ENCODE measurements around the gene ARHGAP31.

Gene ARHGAP31

DNA sequence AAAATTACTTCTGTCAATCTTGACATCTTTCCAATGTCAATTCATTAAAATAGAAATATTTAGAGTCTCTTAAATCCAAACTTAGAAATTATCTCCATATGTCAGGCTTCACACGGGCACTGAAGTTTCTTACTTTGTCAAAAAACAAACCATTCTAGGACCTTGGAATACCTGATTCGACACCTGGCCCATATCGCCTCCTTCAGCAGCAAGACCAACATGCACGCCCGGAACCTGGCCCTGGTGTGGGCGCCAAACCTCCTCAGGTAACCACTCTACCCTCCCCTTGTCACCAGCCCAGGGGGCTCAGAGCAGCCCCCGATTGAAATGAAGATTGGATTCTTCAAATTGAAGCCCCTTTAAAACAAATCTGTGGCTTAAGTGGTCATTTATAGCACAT is 88.0 kb downstream of the ARHGAP31 start:
- no peak for FAIRE-seq

DNA sequence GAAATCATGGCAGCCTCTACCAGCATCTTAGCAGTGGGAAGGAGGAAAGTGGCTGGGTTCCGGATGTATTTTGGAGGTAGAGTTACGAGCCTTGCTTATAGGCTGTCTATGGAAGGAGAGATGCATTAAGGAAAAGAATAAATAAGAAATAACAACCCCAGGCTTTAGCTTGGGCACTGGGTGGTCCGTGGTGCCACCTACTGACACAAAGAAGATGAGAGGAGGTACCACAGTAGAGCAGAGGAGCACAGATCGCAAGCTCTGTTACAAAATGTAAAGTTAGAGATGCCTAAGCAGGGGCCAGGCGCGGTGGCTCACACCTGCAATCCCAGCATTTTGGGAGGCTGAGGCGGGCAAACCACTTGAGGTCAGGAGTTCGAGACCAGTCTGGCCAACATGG is 94.4 kb downstream of the ARHGAP31 start:
- DNase-seq (ENCODE audit: low spot score): no peak
- no peak for FAIRE-seq

More for the DNA sequence above, 88.0 kb downstream of the ARHGAP31 start:
- DNase-seq (ENCODE audit: low spot score): no peak

DNA sequence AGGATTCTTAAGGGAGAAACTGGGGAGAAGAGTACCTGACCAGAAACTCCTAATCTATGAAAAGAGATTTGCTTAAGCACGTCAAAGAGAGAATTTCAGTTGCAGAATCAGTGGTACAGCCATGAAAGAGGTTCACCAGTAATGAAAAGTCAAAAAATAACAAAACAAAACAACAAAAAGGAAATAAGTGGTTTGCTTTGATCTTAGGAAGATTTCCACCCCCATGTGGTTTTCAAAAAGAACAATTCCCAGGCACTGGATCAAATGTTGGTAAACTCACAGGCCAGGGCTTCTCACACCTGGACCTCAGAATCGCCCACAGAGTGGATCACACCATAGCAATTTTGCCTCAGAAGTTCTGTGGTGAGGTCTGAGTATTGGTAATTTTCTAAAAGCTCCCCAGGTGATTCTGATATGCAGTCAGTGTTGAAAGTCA is 101.8 kb downstream of the ARHGAP31 start:
- DNase-seq (ENCODE audit: low spot score) (no peak), FAIRE-seq (no peak)

DNA sequence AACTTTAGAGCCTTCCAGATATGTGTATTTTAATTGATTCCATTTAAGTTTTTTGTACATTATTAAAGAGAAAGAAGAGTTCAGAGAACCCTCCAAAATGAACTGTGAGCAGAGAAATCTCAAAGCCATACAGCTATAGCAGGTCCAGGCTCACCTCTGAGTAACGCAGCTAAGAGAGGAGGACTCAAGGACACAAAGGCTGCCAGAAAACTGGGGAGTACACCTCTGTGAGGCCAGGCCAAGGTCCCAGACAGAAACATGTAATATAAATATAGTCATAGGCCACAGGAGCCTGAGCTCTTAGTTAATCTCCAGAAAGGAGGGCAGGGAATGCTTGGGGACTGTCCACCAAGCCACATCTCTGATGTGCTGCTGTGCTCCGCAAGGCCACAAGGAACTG is 102.7 kb downstream of the ARHGAP31 start:
- FAIRE-seq: no peak
- no peak for DNase-seq (ENCODE audit: low spot score)

DNA sequence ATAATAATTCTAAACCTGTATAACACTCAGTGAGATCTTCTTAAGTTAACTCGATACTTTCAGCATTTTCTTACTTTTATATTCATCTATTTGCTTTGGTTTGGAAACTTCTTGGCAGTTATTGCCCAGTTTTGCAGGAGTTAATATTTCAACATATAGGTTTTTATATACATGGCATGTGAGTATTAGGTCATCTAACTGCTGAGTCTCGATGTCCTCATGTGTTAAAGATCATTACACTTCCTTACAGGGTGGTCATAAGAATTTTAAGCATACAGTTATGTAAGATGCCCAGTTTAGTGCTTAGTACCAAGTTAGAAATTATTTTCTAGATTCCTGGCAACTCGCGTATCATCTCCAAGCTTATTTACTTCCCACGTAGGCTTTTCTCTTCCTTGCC is 106.3 kb downstream of the ARHGAP31 start:
- DNase-seq (ENCODE audit: low spot score) (no peak), FAIRE-seq (no peak)

DNA sequence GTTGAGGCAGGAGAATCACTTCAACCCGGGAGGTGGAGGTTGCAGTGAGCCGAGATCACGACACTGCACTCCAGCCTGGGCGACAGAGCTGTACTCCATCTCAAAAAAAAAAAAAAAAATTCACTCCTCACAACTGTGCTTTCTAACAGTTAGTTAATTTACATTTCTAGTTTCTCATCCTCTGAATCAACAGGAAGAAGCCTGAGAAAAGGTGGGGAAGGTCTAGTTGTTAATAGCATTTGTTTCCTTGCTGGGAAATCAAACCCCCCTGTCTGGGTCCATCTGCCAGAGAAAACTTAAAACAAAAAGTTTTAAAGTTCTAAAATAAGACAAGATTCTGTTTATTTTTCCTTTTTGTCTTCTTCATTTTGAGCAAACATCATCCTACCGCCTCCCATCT is 106.9 kb downstream of the ARHGAP31 start:
- DNase-seq (ENCODE audit: low spot score): no peak
- FAIRE-seq: no peak

DNA sequence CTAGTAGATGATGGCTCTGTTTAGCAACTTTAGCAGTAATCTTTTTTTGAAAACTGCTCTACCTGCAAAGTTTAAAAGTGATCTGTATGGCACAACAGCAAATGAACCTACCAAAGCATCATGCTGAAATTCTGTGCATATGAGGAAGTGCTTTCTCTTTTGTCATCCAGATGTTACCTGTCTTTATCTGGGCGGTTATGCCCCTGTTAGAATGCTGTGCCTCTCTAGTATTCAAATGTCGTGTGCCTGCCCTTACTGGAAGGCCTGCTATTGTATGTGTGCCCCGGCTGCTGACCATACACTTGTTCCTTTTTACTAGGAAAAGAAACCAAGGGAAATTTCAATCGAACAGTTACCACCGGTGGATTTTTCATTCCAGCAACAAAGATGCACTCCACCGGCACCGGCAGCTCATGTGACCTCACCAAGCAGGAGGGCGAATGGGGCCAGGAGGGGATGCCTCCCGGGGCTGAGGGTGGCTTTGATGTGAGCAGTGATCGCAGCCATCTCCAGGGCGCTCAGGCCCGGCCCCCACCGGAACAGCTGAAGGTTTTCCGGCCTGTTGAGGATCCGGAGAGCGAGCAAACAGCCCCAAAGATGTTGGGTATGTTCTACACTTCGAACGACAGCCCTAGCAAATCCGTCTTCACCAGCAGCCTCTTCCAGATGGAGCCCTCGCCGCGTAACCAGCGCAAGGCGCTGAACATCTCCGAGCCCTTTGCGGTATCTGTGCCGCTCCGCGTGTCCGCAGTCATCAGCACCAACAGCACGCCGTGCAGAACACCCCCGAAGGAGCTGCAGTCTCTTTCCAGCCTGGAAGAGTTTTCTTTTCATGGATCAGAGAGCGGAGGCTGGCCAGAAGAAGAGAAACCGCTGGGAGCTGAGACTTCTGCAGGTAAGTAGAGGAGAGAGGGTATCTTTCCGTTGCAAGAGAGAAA is 107.6 kb downstream of the ARHGAP31 start:
- no peak for DNase-seq (ENCODE audit: low spot score)
- FAIRE-seq: no peak

DNA sequence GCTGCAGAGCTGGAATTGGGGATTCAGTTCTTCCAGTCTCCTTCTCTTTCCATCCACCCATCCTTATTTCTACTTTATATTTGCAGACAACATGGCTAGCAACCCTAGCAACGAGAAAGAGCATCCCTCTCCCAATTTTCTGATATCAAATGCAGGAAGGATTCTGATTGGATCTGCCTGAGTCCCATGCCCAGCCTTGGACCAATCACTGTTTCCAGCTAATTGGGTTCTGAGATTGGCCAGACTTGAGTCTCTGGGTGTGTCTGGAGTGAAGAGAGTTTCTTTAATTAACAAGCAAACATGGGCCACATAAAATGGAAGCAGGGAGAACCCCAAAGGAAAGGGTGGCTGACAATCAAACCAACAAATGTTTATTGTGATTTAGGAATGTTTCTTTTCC is 108.6 kb downstream of the ARHGAP31 start:
- FAIRE-seq (no peak), DNase-seq (ENCODE audit: low spot score) (no peak)

DNA sequence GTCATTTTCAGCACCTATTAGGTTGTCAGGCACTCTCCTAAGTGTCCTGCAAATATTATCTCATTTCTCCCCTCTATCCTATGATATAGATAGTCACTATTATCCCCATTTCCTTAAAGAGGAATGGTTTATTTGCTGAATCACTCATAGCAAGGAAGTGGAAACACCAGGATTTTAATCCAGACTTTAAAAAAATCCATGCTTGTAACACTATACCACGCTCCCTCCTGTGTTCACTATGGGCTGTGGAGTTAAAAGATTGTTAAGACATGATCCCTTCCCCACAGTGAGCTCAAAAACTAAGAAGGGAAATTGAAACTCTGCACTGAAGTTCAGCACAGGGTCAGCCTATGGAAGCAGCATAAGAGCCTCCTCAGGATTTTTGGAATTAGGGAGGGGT is 109.0 kb downstream of the ARHGAP31 start:
- FAIRE-seq: no peak

DNA sequence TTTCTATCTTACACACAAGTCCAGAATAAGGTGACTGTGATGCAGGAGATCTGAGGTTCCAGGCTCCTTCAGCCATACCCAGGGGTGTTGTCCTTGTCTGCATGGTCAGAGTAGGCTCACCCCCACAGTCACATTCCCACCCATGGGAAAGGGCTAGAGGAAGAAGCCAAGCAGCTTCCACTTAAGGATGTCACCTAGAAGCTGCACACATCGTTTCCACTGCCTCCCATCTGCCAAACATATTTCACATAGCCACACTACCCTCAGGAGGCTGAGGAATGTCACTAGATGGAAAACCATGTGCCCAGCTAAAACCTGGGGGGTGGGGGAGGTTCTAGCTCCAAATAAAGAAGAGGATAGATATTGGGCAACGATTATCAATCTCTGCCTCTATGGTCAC is 111.1 kb downstream of the ARHGAP31 start:
- FAIRE-seq: no peak
- DNase-seq (ENCODE audit: low spot score): no peak

More for the DNA sequence above, 109.0 kb downstream of the ARHGAP31 start:
- no peak for DNase-seq (ENCODE audit: low spot score)

DNA sequence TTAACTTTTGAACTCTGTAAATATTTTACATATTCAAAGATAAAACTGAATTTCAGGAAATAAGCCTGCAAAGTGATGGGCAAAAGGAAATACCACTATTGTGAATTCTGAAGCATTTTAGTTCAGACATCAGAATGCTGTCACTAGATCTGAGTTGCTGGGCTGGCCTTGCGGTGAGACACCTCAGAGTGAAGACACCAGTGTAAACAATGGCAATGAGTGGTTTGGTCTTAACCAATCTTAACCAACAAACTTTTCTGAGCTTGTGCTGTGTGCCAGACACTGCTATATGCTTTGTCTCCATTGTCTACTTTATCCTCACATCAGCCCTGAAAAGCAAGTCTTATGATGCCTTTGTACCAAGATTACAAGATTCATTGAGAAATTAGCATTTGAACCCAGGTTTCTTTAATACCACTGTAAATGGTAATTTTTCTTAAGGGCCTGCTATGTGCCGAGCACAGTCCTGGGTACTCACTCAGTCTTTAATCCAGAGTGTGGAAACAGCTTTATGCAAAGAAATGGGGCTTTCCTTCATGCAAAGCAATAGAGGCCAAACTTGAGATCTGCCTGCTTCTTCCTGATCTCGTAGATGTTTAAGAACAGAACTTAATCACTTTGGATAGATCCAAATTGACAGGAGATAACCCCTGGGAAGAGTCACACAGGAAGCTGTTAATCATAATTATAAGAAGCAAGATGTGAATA is 114.2 kb downstream of the ARHGAP31 start:
- no peak for DNase-seq (ENCODE audit: low spot score)
- no peak for FAIRE-seq

DNA sequence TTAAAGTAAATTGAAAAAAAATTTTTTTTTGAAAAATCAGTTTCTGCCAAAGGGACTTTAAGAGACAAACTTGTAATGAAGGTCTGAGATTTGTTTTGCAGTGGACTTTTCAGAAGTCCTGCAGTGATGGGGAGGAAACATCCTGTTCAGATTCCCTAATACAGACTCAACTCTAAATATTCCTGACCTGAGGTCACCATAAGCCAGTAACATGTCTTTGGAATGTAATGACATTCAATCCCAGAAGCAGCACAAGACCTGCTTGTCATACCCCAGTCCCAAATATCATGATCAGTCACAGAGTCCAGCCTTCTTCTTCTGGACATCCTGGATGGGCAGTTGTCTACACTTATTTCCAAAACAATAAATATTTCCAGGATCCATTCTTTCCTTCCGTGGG is 115.7 kb downstream of the ARHGAP31 start:
- DNase-seq (ENCODE audit: low spot score) (no peak), FAIRE-seq (no peak)

DNA sequence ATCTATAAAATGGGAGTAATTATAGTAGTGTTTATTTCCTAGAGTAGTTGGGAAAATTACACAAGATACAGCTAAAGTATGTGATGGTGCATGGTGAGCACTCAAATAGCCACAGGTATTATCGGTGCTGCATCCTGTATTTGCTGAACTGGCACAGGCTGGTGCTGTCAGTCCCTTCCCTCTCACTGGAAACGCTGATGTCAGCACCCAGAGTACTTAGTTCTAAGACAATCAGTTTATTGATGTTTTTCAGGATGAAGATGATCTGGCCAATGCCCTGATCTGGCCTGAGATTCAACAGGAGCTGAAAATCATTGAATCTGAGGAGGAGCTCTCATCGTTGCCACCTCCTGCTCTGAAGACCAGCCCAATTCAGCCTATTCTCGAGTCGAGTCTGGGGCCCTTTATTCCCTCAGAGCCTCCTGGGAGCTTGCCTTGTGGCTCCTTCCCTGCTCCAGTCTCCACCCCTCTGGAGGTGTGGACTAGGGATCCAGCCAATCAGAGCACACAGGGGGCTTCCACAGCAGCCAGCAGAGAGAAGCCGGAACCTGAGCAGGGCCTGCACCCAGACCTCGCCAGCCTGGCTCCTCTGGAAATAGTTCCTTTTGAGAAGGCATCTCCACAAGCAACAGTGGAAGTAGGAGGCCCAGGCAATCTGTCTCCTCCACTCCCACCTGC is 119.6 kb downstream of the ARHGAP31 start:
- DNase-seq (ENCODE audit: low spot score) (no peak), FAIRE-seq (no peak)

DNA sequence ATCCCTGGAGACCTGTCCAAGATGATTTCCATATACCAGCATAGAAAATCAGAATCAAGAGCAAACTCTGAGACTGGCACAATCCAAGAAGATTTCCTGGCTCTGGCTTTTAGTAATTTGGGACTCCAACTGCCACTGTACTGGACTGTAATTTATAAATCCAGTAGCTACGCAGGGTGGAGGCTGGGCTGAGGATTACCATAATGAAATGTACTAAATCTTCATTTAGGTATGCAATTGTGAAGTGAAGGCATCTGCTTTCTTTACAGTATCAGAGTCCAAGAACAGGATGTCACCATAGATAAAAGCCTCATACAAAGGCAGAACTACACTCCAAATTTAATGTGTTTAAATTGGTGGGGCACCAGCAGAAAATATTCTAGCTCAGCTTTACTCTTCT is 122.7 kb downstream of the ARHGAP31 start:
- FAIRE-seq (no peak), DNase-seq (ENCODE audit: low spot score) (no peak)

DNA sequence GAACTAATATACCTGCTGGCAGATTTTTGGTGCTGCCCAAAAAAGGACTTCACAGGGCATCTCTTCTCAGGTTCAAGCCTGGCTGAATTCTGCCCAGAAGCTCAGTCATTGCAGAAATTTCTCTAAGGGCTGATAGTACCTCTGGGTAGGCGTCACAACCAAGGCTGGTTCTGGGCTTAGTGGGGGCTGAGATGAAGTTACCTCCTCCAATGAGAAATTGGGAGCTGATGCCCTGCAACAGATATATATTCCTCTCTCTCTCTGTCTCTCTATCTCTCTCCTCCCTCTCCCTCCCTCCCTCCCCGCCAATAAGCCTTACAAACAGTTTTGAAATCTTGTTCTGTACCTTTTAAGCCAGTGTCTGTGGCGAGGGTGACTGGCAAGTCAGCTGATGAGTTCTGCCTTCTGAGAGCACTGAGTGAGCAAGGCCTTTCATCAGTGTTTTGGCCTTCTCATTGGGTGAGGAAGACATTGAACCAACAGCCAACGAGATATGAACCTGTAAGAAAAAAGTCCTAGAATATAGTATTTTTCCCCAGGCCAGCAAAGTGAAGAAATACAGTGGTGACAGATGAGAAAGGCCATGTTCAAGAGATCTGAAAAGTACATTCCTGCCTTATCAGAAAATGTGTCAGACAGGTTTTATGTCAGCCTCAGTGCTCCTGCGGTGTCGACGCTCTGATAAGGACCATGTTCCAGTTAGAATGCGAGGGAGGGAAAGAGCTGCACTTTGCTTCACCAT is 123.8 kb downstream of the ARHGAP31 start:
- no peak for FAIRE-seq
- DNase-seq (ENCODE audit: low spot score): no peak

DNA sequence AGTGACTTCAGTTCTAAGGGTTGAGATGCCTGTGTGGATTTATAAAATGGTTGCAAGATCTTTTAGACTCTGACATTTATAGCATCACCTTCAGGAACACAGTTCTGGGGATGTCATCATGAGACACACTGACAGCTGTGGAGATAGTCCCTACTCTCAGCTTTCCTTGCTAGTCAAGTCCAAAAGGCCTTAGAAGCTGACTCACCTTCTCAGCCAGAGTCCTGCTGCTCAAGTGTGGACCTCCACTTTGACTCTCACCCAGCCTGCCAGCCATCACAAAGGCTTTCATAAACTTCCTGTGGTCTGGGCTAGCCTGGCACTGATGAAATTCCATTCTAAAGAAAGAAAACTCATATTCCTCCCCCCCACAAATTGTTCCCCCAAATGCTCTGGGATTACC is 124.5 kb downstream of the ARHGAP31 start:
- no peak for DNase-seq (ENCODE audit: low spot score)
- FAIRE-seq: no peak

DNA sequence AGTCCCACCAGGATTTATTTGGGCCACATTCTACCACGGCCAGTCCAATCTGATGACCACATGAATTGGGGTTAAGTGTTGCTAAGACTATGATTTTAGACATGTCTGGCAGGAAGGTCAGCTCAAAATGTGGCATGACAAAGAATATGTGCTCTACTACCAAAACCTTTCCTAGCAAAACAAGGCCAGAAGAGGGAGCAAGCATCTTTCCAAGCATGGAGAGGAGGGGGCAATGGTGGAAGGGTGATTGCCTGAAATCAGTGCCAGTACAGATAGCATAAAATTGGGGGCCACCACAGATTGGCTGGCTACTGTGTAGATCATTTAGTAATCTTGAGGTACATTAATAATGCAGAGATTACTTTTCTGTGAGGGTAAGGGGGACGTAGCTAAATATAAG is 126.0 kb downstream of the ARHGAP31 start:
- FAIRE-seq (no peak), DNase-seq (ENCODE audit: low spot score) (no peak)

DNA sequence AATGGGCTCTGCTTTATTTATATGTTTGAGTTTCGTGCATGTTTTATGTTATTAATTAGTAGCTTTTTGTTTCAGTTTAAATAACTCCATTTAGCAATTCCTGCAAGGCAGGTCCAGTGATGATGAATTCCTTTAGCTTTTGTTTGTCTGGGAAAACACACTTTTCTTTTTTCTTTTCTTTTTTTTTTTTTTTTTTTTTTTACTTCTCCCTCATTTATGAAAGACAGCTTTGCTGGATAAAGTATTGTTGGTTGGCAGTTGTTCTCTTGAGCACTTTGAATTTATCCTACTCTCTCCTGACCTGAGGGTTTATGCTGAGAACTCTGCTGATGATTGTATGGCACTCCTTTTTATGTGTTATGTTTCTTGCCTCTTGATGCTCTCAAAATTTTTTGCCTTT is 133.5 kb downstream of the ARHGAP31 start:
- FAIRE-seq: no peak
- DNase-seq (ENCODE audit: low spot score): no peak

DNA sequence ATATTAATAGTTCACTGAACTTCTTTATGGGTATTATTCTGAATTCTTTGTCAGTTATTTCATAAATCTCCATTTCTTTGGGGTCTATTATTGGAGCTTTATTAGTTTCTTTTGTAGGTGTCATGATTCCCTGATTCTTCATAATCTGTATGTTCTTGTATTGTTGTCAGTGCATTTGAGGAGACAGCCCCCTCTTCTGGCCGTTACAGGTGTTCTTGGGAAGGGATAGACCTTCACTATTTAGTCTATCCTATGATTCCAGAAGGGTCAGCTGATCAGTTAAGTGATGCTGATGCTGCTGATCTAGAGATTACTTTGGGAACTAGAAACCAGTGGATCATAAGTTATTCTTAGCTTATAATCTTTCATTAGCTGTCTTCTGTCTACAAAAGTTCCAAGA is 134.4 kb downstream of the ARHGAP31 start:
- no peak for DNase-seq (ENCODE audit: low spot score)
- no peak for FAIRE-seq

DNA sequence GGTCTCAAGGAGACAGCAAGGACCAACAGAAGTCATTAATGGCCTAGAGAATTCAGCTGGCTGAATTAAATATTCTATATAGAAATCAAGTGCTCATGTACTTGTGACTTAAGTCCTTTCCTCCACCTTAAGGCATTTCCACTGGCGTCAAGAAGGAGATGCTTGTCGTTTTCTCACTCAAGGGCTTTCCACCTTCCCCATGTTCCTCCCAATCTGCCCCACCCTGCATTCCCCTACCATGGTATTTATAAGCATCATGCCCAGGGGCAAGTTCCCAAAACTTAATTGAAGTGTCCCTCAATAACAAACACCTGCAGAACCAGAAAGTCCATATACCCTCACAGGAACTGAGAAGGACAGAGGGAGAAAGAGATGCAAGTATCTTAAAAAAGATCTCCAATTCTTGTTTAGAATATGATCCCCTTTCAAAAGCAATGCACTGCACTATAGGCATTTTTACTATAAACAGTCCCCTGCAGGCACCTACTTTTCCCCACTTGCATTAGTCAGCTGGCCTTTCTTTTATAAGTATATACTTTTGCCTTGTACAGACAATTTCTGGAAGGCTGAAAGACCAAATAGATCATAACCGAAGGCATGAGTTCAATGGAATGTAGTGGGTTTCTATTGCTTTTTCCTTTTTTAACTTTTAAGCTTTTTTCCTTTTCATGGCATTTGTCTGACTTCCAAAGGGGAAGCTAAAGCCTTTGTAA is 139.6 kb downstream of the ARHGAP31 start:
- DNase-seq (ENCODE audit: low spot score): no peak
- no peak for FAIRE-seq

DNA sequence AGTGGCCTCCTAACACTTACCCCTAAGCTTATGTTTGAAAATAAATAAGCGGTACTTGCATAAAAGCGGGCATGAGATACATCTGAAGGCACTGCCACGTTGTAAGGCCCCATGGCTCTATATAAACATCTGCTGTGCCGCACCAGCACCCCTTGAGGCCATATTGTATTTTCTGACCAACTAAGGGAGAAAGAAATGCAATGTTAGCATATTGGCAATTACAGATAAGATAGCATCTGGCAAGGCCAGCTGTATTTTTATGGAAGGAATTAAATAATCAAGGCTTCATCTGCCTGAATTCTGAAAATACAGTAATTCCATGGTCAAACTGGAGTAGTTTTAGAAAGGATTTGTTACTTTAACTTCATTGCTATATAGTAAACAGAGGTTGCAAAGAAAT is 140.5 kb downstream of the ARHGAP31 start:
- DNase-seq (ENCODE audit: low spot score) (no peak), FAIRE-seq (no peak)
